Fibroblast of villous mesenchyme (primary cell): Measurements from ENCODE around the gene DCBLD1. TPM values are rescaled to one million over a fixed set of nuclear protein-coding genes. Genes with fewer than 3 reads are reported as not detected.

Experiments used
- DNase-seq: peaks from one replicate; pipeline ENCODE4 v3.0.0-alpha.2; 2010; ENCODE audit warnings: low read depth
- H3K4me3 ChIP-seq: 2 replicates; pipeline ENCODE4 v1.5.1; 2011; ENCODE audit warnings: low read depth, mild to moderate bottlenecking, low read length
- CTCF ChIP-seq: IDR thresholded peaks from 2 replicates; pipeline ENCODE4 v1.5.1; 2012; ENCODE audit warnings: low read depth, mild to moderate bottlenecking, low read length; ENCODE audit not compliant: insufficient read depth
- total RNA-seq: library from RNA; depleted of rRNA; stranded (reverse); fragments of >200 nt; gene quantifications from 2 replicates; pipeline ENCODE4 v1.2.3, GENCODE V29; 2012

The DCBLD1 gene
- total RNA-seq, 1 donor = 69.1 TPM

- DNase-seq = peak; percentile 95
- no peak for TF ChIP-seq CTCF
- no peak overlapping the region for H3K4me3 ChIP-seq
Observed at GRCh38 chr6:117448732-117449485, 33.6 kb upstream of the DCBLD1 start.

GRCh38 chr6:117449549-117450439 is 32.7 kb upstream of the DCBLD1 start:
- H3K4me3 ChIP-seq = no peak overlapping the region
- peak; percentile 65 for TF ChIP-seq CTCF
- DNase-seq = peak; percentile 90

GRCh38 chr6:117451671-117452070 is 30.8 kb upstream of the DCBLD1 start:
- TF ChIP-seq CTCF = no peak
- H3K4me3 ChIP-seq = no peak overlapping the region
- DNase-seq = peak; percentile 91

- no peak for DNase-seq
- no peak overlapping the region for H3K4me3 ChIP-seq
- no peak for TF ChIP-seq CTCF
Observed at GRCh38 chr6:117456250-117456649, 26.2 kb upstream of the DCBLD1 start.

- no peak for DNase-seq
- TF ChIP-seq CTCF = no peak
- no peak overlapping the region for H3K4me3 ChIP-seq
Observed at GRCh38 chr6:117456998-117457397, 25.5 kb upstream of the DCBLD1 start.

- DNase-seq = no peak
- no peak for TF ChIP-seq CTCF
- H3K4me3 ChIP-seq = no peak overlapping the region
Observed at GRCh38 chr6:117459204-117459944, 23.1 kb upstream of the DCBLD1 start.
